HG03439 (cell line): Measurements from ENCODE around the gene DIAPH3.

ENCODE experiments used
- ATAC-seq: cut with Tn5 transposase; IDR thresholded peaks from one replicate; pipeline ENCODE4 v1.9.1; 2021; ENCODE audit warnings: mild to moderate bottlenecking, moderate library complexity; ENCODE audit not compliant: unreplicated experiment

DIAPH3 gene

DNA sequence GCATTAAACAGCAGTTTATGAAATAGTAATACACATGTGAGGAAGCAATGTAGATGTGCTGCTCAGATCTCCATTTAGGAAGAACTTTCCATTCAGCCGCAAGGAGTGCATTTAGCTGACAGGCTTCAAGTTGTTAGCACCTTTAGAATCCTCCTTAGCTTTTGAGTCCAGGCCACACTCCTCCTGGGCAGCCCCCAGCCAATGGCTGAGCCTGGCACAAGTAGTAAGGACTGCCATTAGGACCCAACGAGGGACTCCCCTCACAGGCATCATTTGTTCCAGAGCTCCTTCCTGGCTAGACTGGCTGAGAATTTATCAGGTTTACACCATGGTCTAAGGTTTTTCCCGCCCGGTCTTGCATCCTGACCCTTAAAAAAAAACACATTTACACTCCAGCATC lies 201.4 kb downstream of the DIAPH3 start:
- no peak for ATAC-seq

GRCh38 chr13:59960683-59961082 lies 203.0 kb downstream of the DIAPH3 start:
- no peak for ATAC-seq

GRCh38 chr13:59957438-59957837 lies 206.3 kb downstream of the DIAPH3 start:
- no peak for ATAC-seq

DNA sequence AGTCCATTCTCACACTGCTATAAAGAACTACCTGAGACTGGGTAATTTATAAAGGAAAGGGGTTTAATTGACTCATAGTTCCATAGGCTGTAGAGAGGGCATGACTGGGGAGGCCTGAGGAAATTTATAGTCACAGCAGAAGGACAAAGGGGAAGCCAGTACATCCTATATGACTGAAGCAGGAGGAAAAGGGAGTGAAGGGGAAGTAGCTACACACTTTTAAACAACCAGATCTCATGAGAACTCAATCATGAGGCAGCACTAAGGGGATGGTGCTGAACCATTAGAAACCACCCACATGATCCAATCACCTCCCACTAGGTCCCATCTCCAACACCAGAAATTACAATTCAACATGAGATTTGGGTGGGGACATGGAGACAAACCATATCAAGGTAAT lies 209.1 kb downstream of the DIAPH3 start:
- ATAC-seq: no peak

DNA sequence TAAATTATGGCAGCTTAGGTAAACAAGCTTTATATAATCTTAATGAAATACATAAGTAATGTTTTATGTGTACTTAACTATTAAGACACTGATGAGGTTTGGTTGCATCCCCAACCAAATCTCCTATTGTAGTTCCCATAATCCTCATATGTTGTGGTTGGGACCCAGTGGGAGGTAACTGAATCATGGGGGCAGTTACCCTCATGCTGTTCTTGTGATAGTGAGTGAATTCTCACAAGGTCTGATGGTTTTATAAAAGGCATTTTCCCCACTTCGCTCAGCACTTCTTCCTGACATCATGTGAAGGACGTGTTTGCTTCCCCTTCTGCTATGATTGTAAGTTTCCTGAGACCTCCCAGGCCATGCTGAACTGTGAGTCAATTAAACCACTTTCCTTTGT lies 212.7 kb downstream of the DIAPH3 start:
- no peak for ATAC-seq

DNA sequence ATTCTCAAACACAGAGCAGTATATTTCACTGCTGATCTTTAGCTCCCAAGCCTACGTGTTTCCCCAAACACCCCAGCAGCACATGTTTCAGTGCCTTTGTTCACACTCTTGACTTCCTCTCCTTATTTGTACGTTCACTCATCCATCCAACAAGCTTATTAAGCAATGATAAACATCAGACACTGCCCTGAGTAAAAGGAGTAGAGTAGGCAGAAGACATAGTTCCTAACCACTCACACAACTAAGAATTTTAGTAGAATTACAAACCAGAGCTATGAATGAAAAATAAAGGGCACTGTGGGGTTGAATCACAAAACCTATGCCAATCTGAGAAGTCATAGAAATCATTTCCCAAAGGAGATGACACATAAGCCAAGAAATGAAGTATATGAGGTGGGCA lies 213.5 kb downstream of the DIAPH3 start:
- ATAC-seq: no peak

DNA sequence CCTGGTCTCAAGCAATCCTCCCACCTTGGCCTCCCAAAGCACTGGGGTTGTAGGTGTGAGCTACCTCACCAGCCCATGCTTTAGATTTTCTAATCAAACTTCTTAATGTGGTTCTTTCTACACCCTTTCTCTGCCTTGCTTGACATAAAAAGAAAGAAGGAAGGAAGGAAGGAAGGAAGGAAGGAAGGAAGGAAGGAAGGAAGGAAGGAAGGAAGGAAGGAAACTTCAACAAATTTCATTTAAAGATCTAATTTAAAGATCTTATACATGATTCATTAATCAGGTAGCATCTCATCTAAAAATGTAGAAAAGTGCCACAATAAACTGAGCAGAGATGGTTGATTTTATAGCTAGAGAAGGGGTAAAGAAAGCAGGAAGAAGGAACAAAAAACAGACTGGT lies 215.0 kb downstream of the DIAPH3 start:
- no peak for ATAC-seq

DNA sequence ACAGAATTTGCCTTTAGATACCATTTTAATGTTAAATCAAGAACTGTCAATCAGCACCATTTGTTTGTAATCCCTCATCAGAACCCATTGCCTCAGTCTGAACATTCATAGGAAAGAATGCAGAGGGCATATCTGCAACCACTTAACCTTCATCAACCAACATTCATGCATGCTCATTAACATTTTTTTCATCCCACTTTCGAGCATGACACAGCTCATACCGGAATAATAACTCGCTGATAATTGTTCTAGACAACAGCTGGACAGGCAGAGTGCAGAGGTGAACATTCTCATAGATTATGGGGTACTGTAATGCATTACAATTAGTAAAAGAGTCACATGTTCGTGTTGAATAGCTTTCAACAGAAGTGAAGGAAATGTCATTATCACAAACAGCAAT lies 216.8 kb downstream of the DIAPH3 start:
- ATAC-seq: no peak

- no peak for ATAC-seq
These were observed 232.1 kb downstream of the DIAPH3 start for GRCh38 chr13:59931621-59932020.

DNA sequence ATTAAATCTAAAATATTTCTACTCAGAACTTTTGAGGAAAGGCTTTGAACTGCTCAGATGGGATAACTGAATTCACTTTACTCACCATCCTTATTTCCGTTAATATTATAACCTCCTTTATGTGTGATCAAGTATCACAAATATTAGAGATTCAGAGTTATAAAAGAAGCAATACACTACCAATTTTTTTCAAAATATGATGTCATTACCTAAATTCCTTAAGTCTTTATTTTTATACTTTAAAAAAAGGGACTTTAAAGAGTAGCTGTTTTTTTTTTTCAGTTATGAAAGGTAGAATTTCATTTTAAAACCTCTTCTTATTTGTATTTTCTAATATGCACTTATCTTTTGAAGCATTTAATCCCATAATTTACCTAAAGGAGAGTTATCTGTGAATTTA lies 239.5 kb downstream of the DIAPH3 start:
- no peak for ATAC-seq

GRCh38 chr13:59915252-59915651 lies 248.5 kb downstream of the DIAPH3 start:
- no peak for ATAC-seq

DNA sequence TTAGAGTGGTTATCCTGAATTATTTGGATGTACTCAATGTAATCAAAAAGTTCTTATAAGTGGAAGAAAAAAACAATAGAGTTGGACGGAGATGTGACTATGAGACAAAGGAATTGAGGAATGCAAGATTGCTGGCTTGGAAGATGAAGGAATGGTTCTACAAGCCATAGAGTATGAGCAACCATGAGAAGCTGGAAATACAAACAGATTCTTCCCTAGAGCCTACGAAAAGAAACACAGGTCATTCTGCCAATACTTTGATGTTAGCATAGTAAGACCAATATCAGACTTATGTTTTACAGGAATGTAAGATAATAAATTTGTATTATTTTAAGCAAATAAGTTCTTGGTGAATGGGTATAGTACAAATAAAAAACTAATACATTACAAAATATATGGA lies 249.2 kb downstream of the DIAPH3 start:
- ATAC-seq: no peak

GRCh38 chr13:59906413-59907049 lies 257.2 kb downstream of the DIAPH3 start:
- no peak for ATAC-seq

DNA sequence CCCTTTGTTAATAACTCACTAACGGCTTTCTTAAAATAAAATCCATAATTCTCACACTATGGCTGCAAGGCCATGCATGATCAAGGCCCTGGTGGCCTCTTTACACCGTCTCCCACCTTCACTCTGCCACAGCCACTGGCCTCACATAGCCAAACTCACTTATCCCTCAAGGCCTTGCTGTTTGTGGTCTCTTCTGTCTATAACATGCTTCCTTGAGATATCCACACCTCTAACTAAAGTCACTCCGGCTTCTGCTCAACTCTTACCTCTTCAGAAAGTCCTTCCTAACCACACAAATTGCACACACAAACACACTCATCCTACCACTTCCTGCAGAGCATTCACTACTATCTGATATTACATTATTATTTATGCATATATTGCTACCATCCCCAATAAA lies 262.5 kb downstream of the DIAPH3 start:
- ATAC-seq: no peak

GRCh38 chr13:59898066-59898465 lies 265.7 kb downstream of the DIAPH3 start:
- ATAC-seq: no peak

DNA sequence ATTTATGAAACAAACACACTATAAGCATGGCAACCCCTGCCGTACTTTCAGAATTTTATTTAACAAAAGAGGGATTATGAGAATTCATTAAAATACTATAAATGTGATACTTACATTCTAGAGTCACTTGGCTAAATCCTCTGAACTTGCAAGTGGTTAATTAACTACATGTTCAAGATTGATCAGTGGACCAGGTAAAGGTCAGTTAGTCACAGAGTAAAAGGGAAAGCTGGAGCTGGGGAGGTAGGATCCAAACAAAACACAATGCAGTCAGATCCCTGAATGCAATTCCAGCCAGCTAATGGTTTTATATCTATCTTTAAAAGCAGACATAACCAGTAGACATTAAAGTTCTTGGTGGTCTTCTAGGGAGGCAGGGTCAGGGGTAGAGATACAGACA lies 270.5 kb downstream of the DIAPH3 start:
- ATAC-seq: no peak

- no peak for ATAC-seq
These were observed 272.7 kb downstream of the DIAPH3 start for GRCh38 chr13:59891053-59891452.

- no peak for ATAC-seq
These were observed 273.7 kb downstream of the DIAPH3 start for GRCh38 chr13:59890054-59890453.

DNA sequence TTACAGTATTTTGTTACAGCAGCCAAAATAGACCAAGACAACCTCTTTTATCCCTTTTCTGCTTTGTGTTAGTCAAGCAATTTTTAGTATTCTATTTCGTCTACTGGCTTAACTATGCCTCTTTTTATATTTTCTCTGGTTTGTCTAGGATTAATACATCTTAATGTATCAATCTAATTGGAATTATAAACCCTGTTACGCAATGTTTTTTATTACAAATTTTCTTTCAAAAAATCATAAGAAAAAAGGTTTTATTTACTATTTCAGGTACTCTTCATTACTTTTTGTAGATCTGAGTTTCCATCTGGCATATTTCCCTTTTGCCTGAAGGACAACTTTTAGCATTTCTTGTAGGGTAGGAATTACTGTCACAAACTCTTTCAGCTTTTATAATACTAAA lies 275.3 kb downstream of the DIAPH3 start:
- ATAC-seq: no peak

GRCh38 chr13:59885076-59885475 lies 278.7 kb downstream of the DIAPH3 start:
- no peak for ATAC-seq

- ATAC-seq: no peak
These were observed 279.8 kb downstream of the DIAPH3 start for GRCh38 chr13:59883885-59884284.

DNA sequence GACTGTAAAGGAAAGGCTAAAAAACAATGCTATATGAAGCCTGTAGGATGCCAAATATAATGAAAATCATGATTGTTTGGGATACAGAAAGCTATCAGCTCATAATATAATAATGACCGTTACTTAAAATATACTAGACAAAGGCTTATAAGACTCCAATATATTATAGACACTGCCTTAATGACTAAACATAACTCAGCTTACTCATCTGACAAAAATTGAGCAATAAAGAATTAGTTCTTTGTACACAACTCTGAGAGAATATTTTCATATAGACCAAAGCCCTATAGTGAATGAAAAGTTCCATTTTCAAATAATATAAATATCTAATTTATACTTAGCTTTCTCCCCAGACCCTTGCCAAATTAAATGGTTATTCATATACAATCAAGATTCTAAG lies 283.3 kb downstream of the DIAPH3 start:
- no peak for ATAC-seq

DNA sequence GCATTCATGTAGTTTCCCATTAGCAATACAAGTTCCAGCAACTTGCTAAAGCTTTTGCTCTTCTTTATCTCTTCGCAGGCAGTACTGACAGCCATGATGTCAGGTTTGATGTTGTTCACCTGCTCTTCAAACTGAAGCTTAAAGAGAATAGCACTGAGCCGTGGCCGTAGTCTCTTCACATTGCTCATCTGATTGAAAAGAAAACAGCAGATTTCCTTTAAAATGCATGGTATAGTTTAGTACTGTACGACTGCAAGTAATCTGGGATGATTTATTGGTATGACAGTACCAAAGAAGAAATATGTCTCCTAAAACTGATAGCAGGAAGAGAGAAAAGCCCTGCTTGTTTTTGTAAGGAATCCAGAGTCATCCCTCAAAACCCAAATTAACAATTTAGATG lies 284.4 kb downstream of the DIAPH3 start:
- no peak for ATAC-seq

DNA sequence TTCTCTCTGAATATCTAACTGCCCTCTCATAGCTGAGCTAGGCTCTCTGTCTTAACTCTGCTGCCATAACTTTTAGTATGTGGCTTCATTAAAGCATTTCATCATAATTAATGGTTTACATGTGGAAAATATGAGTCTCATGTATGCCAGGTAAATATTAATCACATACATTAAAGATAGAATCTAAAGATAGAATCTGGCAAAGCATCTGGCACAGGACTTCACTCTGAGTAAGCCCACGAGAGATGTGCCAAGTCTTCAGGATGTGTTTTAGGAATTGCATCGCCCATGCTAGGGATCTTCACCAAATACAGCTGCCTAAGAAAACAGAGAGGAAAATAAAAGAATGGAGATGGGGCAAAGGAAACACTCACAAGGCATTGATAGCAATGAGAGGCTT lies 285.8 kb downstream of the DIAPH3 start:
- ATAC-seq: no peak
